Stimulated activated CD8-positive, alpha-beta memory T cell treated with anti-CD3 and anti-CD28 coated beads, Interleukin-2, amount 100 ng/mL, for 1 hour (primary cell): Measurements from ENCODE around the gene CLDND2.
"Not testable (repeated sequence)": the region's sequence is repeated elsewhere in the genome, so short reads cannot be mapped to it uniquely, and the experiment has no call there.

Source experiments
- DNase-seq, 2 donors: peaks; one replicate each; pipeline ENCODE4 v3.0.0-alpha.2; 2020; ENCODE audit warnings: low read depth in 2 of 2

Gene CLDND2, protein sequence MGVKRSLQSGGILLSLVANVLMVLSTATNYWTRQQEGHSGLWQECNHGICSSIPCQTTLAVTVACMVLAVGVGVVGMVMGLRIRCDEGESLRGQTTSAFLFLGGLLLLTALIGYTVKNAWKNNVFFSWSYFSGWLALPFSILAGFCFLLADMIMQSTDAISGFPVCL

GRCh38 chr19:51368366-51369282, at the start of gene CLDND2:
Gene CLDND2 (minus strand): TSS chr19:51369003. CDS start chr19:51368577, 426 bp downstream.
- no peak for DNase-seq

GRCh38 chr19:51417810-51418157, 49.0 kb upstream of the CLDND2 start:
- no peak for DNase-seq

GRCh38 chr19:51417107-51417809, 48.5 kb upstream of the CLDND2 start, which contains the start of gene SIGLEC10:
Gene SIGLEC10 (minus strand): TSS chr19:51417642. CDS start chr19:51417581, 61 bp downstream.
- DNase-seq = no peak

DNA sequence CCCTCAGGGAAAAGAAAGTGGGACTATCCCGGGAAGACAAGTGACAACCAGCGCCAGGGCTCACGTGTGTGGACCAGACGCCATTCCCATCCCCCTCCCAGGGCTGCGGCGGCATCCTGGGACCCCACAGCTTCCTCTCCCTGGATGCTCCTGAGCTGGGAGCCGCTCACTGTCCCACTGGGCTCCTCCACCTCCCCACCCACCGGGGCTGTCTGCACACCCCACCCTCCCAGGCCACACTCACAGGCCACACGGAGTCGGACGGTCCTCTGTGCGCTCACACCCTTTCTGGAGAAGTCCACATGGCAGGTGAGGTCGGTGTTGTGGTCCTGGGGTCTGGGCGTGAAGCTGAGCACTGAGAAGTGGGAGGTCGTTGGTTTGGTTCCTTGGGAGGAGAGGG, 47.6 kb upstream of the CLDND2 start:
- not testable (repeated sequence) for DNase-seq

DNA sequence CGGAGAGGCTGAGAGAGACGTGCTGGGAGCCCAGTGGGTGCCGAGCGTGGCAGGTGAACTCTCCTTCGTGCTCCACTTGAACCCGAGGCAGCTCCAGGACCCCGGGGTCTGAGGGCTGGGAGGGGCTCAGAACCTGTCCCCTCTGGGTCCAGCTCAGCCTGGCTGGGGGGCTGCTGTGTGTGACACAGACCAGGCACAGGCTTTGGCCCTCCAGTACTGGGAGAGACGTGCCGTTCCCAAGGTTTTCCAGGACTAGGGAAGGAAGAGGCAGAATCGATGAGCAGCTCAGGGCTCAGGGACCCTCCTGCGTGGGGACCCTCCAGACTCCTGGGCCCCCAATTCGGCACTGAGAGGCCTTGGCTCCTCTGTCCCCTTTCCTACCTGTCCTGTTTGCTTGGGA, 46.4 kb upstream of the CLDND2 start:
- no peak for DNase-seq

DNA sequence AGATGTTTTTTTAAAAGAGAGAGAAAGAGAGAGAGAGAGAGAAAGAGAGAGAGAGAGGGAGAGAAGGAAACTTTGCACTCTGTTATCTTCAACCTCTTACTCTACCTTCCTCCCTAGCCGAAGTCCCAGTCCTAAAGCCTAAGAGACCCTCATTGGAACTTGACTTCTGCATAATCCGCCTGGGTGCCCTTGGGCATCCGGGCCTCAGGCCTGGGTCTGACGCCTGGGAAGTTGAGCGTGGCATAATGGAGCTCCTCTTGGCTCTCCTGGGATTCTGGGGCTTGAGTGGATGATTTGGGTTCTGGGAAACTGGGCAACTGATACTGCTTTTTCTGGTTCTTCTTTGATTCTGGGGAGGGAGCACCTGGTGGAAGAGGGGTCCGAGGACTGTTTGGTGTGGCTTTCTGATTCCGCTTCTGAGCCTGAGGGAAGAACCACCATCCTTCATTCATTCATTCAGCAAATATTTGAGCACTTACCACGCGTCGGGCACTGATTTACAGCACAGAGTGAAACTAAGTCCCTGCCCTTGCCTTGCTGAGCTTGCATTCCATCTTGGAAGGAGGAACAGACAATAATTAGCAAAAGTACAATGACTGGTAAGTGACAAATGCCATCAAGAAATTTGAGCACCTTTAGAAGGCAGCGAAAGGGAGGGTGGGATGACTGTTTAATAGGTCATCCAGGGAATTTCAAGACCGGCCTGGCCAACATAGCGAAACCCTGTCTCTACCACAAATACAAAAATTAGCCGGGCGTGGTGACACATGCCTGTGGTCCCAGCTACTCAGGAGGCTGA, 42.3 kb upstream of the CLDND2 start:
- no peak for DNase-seq

DNA sequence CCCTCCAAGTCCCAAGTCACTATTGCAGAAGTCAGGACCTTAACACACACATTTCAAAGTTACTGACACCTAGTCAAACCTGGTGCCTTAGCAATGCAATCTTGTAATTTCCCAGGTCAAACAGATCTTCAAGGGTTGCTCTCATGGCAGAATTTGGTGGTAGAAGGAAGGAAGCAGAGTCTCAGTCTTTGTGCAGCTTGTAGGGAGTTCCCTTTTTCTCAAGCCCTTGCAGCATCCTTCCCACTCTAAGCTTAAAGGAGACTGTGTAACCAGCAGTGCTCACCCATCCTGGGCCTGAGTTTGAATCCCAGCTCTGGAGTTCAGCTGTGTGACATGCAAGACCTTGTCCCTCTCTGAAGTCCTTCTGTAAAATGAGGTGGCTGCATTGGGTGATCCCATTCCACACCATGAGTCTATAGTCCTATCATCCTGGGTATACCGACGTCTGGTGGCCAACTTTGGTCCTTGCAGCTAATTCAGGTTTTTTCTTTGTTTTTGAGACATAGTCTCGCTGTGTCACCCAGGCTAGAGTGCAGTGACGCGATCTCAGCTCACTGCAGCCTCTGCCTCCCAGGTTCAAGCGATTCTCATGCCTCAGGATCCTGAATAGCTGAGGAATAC, 38.8 kb upstream of the CLDND2 start:
- DNase-seq = no peak

GRCh38 chr19:51402117-51402516, 33.3 kb upstream of the CLDND2 start:
- no peak for DNase-seq

GRCh38 chr19:51399936-51400335, 31.1 kb upstream of the CLDND2 start:
- not testable (repeated sequence) for DNase-seq

DNA sequence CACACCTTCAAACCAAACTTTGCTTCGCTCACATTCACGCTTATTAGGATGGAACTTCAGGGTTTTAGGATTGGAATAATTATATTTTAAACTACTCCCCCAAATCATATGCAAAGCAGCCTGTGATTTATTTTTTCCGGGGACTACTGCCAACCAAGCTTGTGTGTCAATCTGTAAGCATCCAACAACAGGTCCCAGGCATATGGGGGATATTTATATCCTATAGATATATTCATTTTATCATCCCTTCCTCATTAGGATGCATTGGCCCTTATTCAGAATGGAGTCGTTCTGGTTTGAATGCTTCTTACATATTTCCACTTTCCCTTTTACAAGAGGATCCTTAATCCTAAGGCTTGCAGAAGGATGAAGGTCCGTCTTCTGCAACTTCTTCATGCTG, 30.4 kb upstream of the CLDND2 start:
- DNase-seq = no peak

DNA sequence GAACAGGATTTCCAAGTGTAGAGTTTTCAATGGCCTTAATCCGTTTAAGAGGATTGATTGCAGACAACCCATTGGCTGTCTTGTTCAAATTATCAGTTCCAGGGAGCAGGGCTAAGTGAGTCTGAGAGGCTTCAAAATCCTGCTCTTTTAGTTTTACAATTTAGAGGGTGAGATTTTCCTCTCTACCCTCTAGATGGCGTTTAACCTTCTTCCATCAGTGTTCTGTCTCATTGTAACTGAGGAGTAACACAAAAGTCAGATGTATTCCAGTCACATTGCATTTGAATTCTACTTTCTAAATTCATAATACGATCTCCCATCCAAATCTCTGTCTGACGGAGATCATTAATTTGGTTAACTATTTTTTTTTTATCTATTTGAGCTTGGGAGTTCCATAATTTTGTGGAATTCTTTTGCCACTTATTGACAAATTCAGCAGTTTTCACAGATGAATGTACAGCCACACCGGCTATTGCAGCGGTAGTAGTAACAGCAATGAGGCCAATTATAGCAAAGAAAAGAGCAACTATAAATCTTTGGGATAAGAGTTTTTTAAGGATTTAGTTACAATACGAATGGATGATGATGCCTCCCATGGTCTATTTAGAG, 29.4 kb upstream of the CLDND2 start:
- DNase-seq = no peak

GRCh38 chr19:51397453-51397852, 28.6 kb upstream of the CLDND2 start:
- DNase-seq = not testable (repeated sequence)

DNA sequence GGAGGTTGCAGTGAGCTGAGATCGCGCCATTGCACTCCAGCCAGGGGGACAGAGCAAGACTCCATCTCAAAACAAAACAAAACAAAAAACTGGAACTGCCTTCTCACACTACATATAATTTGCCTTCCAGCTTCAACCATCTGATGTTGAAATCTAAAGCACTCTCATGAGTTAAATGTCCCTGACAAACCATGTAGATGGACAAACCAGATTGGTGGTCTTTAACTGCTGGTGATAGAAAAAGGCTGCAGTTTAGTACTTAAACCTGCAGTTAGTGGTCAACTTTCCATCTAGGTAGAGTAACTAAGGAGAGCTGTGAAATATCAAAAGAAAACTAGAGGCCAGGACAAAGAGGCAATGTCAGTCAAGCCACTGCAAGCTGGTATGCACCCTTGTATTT, 27.4 kb upstream of the CLDND2 start:
- DNase-seq = no peak

GRCh38 chr19:51394050-51394836, 25.4 kb upstream of the CLDND2 start:
- peak; percentile 73 to 75 for DNase-seq

GRCh38 chr19:51392701-51393100, 23.9 kb upstream of the CLDND2 start:
- DNase-seq = no peak

GRCh38 chr19:51391073-51391611, 22.3 kb upstream of the CLDND2 start:
- no peak for DNase-seq

DNA sequence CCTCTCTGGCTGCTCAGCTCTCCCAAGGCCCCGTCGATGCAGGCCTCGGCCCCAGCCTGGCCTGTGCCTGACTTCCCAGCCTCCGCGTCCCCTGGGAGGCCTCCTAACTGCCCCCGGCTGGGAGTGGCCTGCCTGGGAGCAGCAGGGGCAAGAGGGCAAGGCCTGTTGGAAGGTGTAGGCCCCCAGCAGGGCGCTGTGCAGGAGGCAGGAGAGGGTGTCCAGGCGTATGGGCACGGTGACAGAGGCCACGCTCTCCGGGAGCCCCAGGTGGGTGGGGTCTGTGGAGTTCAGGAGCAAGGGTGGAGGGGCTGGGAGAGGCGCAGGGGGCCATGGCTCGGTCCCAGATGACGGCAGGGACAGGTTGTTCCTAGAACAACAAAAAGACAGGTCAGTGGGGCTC, 20.3 kb upstream of the CLDND2 start:
- DNase-seq = no peak

DNA sequence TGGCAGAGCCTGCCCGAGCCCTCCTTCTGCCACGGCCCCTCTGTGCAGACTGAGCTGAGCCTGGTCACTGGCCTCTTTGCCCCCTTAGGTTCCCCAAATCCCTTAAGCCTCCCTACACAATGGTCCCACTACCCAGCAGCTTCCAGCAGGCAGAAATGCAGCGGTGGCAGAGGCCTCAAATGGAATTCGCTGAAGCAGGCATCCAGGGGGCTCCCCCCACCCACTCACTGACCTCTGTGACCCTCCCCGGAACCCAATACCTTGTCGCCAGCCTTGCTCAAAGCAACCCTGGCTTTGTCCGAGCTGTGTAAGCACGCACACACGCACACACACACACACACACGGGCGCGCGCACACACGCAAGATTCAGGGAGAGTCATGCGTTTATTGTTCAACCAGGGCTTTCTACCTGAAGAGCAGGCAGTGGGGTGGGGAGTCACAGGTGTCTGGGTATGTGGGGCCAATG, 19.2 kb upstream of the CLDND2 start, which contains the start of gene LIM2:
Gene LIM2, minus strand, starts transcription at position 51 of the 466 bp plus-strand sequence. CDS start 531 bp downstream, outside the sequence.
- DNase-seq = no peak

DNA sequence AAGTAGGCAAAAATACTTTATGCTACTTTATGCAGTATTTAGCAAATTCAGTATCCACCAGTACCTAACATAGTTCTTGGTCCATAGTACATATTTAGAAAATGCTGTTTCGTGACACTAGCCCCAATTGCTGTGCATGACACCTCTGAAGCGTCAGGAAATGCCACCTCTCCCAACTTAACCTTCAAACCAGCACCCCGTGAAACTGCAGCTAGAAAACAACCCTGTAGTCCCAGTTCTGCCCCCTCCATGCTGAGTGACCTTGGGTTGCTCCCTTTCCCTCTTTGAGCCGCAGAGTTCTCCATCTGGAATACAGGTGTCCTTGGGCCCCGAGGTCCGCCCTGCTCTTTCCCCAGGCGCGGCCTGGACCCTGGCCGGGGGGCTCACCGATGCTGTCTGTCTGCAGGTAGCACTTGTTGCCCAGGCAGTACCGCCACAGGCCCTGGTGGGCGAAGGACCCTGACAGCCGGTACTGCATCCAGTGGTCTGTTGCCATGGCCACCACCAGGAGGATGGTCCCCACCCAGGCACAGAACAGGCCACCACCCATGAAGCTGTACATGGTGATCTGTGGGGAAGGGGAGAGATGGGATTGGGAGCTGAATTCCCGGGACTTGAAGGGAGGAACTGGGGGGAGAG, 18.2 kb upstream of the CLDND2 start:
- no peak for DNase-seq
